Measurements from ENCODE around the gene CEP76.

The CEP76 gene

GRCh38 chr18:12656938-12657683 lies 45.4 kb downstream of the CEP76 start:
- Histone ChIP-seq H3K4me3 (ENCODE audit: low read depth, low read length) (peak overlapping the region; percentile 78), H3K27ac (peak overlapping the region; percentile 80), H3K27me3 (replicated peaks) (no peaks in the 10 kb centered on the region), H3K36me3 (replicated peaks) (no peaks in the 10 kb centered on the region)
- TF ChIP-seq, protein P1, sequence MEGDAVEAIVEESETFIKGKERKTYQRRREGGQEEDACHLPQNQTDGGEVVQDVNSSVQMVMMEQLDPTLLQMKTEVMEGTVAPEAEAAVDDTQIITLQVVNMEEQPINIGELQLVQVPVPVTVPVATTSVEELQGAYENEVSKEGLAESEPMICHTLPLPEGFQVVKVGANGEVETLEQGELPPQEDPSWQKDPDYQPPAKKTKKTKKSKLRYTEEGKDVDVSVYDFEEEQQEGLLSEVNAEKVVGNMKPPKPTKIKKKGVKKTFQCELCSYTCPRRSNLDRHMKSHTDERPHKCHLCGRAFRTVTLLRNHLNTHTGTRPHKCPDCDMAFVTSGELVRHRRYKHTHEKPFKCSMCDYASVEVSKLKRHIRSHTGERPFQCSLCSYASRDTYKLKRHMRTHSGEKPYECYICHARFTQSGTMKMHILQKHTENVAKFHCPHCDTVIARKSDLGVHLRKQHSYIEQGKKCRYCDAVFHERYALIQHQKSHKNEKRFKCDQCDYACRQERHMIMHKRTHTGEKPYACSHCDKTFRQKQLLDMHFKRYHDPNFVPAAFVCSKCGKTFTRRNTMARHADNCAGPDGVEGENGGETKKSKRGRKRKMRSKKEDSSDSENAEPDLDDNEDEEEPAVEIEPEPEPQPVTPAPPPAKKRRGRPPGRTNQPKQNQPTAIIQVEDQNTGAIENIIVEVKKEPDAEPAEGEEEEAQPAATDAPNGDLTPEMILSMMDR (IDR thresholded peaks at IDR 0.05; ENCODE audit: low read depth, low read length, missing control alignments) = no peak
- in situ Hi-C loops (cut with HindIII; ENCODE audit: low pct_ligation_motif_present, low sequenced_read_pairs) = no loop called here
- DNase-seq = peak; percentile 7

DNA sequence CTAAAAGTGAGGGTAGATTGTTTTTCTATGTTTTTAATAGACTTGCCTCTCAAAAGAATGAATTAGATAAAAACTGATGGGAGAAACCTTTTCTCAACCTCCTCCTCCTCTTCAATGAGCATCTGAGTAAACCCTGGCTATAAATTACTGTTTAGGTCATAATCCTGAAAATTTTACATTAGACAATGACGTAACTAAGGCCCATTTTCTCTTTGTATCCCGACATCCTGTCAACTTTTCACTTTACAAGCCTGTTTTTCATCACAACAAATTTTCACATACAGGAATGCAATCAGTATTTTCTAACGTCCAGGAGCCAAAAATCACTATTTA lies 46.0 kb downstream of the CEP76 start:
- TF ChIP-seq, protein P1 (IDR thresholded peaks at IDR 0.05; ENCODE audit: low read depth, low read length, missing control alignments) = no peak
- in situ Hi-C loops (cut with HindIII; ENCODE audit: low pct_ligation_motif_present, low sequenced_read_pairs) = no loop called here
- no peak for DNase-seq
- H3K27me3 ChIP-seq (replicated peaks) = no peaks in the 10 kb centered on the region
- H3K27ac ChIP-seq = peak overlapping the region; percentile 80
- no peaks in the 10 kb centered on the region for H3K36me3 ChIP-seq (replicated peaks)
- H3K4me3 ChIP-seq (ENCODE audit: low read depth, low read length) = peak overlapping the region; percentile 78

DNA sequence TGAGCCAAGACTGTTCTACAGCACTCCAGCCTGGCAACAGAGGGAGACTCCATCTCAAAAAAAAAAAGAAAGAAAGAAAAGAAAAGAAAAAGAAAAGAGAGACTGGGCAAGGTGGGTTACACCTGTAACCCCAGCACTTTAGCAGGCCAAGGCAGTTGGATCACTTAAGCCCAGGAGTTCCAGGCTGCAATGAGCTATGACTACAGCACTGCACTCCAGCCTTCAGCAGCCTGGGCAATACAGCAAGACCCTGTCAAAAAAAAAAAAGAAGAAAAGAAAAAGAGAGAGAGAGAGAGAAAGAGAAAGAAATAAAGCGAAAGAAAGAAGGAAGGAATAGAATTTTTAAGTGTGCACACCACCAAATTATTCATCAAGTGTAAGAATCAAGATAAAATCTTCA lies 47.6 kb downstream of the CEP76 start:
- H3K36me3 ChIP-seq (replicated peaks) = no peaks in the 10 kb centered on the region
- no peak overlapping the region for H3K4me3 ChIP-seq (ENCODE audit: low read depth, low read length)
- DNase-seq = no peak
- in situ Hi-C loops (cut with HindIII; ENCODE audit: low pct_ligation_motif_present, low sequenced_read_pairs) = no loop called here
- H3K27ac ChIP-seq = no peak overlapping the region
- no peaks in the 10 kb centered on the region for H3K27me3 ChIP-seq (replicated peaks)
- TF ChIP-seq, protein P1 (IDR thresholded peaks at IDR 0.05; ENCODE audit: low read depth, low read length, missing control alignments) = no peak

DNA sequence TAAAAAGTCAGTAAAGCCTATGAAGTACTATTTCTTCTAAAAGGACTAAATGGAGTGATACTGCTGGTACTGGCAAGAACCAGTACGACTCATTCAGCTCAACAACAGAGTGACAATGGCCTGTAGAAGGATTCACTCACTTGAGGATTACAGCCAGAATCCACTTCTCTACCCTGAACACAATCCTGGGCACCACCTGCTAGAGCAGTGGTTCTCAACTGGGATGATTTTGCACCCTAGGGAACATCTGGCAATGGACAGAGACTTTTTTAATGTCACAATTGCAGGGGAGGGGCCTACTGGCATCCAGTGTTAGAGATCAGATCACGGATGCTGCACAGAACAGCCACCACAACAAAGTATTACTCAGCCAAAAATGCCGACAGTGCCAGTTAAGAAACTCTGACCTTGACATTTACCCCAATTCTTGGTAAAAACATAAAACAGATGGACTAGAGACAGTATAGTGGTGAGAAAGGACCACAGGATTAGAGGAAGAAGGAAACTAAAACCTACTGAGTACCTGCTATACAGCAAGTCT lies 49.6 kb downstream of the CEP76 start:
- H3K4me3 ChIP-seq (ENCODE audit: low read depth, low read length) = no peak overlapping the region
- in situ Hi-C loops (cut with HindIII; ENCODE audit: low pct_ligation_motif_present, low sequenced_read_pairs) = no loop called here
- no peak overlapping the region for H3K27ac ChIP-seq
- DNase-seq = no peak
- TF ChIP-seq, protein P1 (IDR thresholded peaks at IDR 0.05; ENCODE audit: low read depth, low read length, missing control alignments) = no peak
- no peaks in the 10 kb centered on the region for H3K27me3 ChIP-seq (replicated peaks)
- peaks cover 2% of the 10 kb centered on the region for H3K36me3 ChIP-seq (replicated peaks)

DNA sequence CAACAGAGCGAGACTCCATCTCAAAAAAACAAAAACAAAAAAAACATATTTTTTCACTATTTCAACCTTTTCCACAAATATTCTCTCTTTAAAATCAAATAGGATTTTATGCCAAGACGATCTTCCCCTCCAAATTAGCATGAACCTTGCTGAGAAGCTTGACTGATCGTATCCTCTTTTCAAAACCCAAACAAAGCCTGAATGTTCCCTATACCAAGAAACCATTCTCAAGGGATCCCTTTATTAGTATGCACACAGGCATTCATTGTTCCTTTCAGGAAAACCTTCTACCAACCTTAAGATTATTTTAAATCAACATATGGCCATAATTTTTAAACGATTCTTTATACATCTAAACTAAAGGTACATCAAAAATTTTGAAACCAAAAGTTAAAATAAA lies 50.9 kb downstream of the CEP76 start:
- no peak for DNase-seq
- H3K27ac ChIP-seq = no peak overlapping the region
- in situ Hi-C loops (cut with HindIII; ENCODE audit: low pct_ligation_motif_present, low sequenced_read_pairs) = no loop called here

More for the DNA sequence above, 50.9 kb downstream of the CEP76 start:
- Histone ChIP-seq H3K36me3 (replicated peaks) (peaks cover 2% of the 10 kb centered on the region), H3K27me3 (replicated peaks) (no peaks in the 10 kb centered on the region), H3K4me3 (ENCODE audit: low read depth, low read length) (no peak overlapping the region)
- TF ChIP-seq, protein P1 (IDR thresholded peaks at IDR 0.05; ENCODE audit: low read depth, low read length, missing control alignments) = no peak

Data from brain microvascular endothelial cell (primary cell).